8988T (cell line): ENCODE measurements around the gene P2RX2.
"Not testable (repeated sequence)": the region's sequence is repeated elsewhere in the genome, so short reads cannot be mapped to it uniquely, and the experiment has no call there.

ENCODE experiments used
- DNase-seq: peaks from one replicate; pipeline ENCODE4 v3.0.0; 2011

Gene P2RX2

GRCh38 chr12:132584429-132584828 is 34.1 kb upstream of the P2RX2 start:
- DNase-seq, result no peak

DNA sequence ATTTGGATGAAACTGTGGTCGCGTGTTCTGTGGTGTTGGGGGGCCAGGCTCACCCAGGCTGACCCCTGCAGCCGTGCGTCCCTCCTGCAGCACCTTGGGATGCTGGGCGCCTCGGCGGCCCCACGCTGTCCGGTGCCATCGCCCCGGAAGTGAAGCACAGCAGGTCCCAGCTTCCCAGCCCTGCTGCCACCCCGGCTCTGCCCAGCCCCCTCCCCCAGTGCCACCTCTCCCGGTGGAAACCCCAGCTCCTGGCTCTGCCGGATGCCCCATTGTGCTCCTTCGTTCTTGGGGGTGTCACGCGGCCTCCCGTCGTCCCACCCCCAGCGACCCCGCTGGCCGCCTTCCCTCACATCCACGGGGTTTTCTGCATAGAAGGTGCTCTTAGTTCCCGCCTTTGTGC is 33.4 kb upstream of the P2RX2 start:
- no peak for DNase-seq

DNA sequence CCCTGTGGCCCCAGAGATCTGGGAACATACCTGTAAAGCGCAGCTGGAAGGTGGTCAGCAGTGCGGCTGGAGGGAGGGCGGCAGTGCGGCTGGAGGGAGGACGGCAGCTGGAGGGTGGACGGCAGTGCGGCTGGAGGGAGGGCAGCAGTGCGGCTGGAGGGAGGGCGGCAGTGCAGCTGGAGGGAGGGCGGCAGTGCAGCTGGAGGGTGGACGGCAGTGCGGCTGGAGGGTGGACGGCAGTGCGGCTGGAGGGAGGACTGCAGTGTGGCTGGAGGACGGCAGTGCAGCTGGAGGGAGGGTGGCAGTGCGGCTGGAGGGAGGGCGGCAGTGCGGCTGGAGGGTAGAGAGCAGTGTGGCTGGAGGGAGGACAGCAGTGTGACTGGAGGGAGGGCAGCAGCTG is 31.6 kb upstream of the P2RX2 start:
- DNase-seq, result no peak

DNA sequence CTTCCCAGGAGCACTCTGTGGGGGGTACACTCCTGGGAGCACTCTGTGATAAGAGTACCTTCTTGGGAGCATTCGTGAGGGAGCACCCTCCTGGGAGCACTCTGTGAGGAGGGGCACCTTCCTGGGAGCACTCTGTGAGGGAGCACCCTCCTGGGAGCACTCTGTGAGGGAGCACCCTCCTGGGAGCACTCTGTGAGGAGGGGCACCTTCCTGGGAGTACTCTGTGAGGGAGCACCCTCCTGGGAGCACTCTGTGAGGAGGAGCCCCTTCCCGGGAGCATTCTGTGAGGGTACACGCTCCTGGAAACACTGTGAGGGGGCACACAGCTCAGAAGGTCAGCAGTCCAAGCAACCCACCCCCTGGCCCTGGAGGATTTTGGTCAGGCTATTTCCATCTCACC is 30.8 kb upstream of the P2RX2 start:
- DNase-seq, result no peak

DNA sequence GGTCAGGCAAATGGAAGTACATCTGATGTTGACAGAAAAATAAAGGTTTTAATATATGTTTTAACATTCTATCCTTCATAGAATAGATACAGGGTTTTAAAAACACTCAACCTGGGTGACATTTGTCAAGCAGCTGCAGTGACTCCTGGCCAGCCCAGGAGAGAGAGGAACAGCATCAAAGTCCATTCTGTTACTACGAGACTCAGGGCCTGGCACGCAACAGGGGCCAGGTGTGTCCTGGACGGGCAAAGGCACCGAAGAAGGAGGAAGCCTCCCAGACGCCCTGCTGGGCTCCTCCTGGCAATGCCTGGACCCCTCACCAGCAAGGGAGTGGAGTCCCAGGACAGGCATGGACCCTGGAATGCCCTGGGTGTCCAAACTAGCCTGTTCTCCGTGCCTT is 30.3 kb upstream of the P2RX2 start:
- DNase-seq, result no peak

GRCh38 chr12:132588821-132589669 is 29.5 kb upstream of the P2RX2 start:
- DNase-seq, result no peak

DNA sequence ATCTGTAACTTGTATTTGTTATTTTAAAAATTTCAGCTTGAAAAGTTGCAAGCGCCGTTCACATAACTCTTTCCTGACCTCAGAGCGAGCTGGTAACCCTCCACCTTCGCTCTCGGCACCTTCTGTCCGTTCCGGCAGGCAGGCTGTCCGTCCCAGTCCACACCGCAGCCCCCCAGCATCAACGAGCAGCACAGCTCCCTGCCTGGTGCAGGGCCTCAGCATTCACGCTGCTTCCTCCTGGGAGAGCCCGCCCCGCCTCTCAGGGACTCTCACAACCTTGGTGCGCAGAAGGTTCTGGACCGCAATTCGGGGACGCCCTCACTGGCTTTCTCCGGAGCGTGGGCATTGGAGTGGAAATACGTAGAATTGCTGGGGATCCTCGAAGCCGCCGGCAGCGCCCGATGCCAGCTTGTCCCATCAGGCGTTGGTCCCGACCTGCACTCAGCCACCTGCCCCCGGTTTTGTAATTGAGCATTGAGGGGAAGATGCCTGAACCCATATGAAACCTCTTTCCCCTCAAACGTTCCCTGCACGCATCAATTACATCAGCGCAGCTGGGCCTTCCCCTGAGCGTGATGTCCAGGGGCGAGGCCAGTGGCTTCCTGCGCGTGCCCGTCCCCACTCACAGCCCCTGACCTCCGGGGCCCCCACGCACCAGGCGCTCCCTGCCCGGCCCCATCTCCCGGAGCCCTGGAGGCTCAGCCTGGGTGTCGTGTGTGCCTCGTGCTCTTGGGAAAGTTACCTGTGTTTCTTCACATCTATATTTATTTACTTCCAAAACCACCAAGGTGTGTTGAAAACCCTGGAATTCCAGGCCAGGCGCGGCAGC is 27.3 kb upstream of the P2RX2 start:
- DNase-seq, result no peak

- no peak for DNase-seq
These were observed 26.1 kb upstream of the P2RX2 start for GRCh38 chr12:132592282-132592970.

- DNase-seq, result no peak
These were observed 25.5 kb upstream of the P2RX2 start for GRCh38 chr12:132593071-132593470.

- DNase-seq, result no peak
These were observed 25.1 kb upstream of the P2RX2 start for GRCh38 chr12:132593521-132593920.

GRCh38 chr12:132593938-132594358 is 24.6 kb upstream of the P2RX2 start:
- DNase-seq, result no peak

DNA sequence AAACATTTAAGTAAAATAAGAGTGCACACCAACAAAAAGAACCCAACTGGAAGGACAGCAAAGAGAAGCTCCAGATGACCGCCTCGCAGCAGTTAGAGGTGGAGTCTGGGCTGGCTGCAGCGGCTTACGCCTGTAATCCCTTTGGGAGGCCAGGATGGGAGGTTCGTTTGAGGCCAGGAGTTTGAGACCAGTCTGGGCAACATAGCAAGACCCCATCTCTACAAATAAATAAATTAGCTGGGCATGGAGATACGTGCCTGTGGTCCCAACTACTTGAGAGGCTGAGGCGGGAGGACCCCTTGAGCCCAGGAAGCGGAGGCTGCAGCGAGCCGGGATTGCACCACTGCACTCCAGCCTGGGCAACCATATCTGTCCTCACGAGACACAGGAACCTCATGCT is 23.4 kb upstream of the P2RX2 start:
- DNase-seq, result no peak

- DNase-seq, result peak; percentile 93
These were observed 22.6 kb upstream of the P2RX2 start for GRCh38 chr12:132596016-132596415.

DNA sequence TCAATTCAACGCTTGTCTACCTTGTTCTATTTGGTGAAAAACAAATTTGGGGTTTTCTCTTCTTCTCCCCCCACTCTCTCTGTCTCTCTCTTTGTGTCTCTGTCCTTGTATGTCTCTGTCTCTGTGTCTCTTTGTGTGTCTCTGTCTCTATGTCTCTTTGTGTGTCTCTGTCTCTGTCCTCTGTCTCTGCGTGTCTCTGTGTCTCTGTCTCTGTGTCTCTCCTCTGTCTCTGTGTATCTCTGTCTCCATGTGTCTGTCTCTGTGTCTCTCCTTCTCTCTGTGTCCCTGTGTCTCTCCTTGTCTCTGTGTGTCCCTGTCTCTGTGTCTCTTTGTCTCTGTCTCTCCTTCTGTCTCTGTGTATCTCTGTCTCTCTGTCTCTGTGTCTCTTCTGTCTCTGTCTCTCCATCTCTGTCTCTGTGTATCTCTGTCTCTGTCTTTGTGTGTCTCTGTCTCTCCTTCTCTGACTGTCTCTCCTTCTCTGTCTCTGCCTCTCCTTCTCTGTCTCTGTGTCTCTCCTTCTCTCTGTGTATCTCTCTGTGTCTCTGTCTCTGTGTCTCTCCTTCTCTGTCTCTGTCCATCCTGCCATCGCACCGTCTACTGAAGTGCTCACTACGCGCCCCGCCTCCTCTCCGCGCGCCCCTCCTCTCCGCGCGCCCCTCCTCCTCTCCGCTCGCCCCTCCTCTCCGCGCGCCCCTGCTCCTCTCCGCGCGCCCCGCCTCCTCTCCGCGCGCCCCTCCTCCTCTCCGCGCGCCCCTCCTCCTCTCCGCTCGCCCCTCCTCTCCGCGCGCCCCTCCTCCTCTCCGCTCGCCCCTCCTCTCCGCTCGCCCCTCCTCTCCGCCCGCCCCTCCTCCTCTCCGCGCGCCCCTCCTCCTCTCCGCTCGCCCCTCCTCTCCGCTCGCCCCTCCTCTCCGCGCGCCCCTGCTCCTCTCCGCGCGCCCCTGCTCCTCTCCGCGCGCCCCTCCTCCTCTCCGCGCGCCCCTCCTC is 21.0 kb upstream of the P2RX2 start:
- DNase-seq, result no peak

DNA sequence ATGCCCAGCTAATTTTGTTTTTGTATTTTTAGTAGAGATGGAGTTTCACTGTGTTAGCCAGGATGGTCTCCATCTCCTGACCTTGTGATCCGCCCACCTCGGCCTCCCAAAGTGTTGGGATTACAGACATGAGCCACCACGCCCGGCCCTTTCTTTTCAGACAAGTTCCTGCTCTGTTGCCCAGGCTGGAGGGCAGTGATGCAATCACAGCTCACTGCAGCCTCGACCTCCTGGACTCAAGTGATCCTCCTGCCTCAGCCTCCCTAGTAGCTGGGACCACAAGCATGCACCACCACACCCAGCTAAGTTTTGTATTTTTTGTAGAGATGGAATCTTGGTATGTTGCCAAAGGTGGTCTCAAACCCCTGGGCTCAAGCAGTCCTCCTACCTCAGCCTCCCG is 19.1 kb upstream of the P2RX2 start:
- DNase-seq, result not testable (repeated sequence)

DNA sequence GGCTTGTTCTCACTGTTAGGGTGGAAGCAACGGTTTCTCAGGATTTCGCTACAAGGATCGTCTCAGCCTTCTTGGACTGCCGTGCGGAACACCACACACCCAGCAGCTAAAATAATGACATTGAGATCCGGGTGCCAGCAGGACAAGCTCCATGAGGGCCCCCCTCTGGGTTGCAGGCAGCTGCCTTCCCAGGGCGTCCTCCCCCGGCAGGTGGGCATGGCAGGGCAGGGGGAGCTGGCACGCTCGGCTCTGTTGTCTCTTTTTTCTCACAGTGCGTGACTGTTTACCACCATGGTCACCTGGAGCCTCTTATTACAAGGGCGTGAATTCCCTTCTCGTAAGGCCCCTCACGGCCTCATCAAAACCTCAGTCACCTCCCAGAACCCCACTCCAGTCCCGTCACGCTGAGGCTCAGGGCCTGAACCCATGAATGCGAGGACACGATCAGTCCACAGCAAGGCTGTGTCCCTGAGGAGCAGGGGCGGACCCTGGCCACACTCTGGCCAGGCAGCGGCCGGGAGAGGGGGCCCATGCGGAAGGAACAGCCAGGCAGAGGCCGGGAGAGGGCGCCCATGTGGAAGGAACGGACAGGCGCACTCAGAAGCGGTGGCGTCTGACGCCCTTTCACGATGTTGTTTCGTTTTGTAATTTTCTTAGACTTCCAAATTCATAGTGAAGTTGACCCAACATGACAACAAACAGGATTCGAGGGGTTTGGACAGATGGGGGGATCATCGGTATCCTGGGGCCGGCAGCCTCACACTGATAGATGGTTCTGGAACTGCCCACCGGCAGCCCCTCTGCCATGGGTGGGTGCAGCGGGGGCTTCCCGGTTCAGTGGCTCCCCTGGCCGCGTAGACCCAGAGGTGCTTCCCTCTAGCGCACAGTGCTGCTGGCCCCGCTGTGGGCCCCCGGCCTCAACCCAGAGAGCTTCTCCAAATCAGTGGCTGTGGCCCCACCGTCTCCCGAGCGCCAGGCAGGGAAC is 18.2 kb upstream of the P2RX2 start:
- no peak for DNase-seq

GRCh38 chr12:132601171-132601883 is 17.2 kb upstream of the P2RX2 start:
- DNase-seq, result no peak

DNA sequence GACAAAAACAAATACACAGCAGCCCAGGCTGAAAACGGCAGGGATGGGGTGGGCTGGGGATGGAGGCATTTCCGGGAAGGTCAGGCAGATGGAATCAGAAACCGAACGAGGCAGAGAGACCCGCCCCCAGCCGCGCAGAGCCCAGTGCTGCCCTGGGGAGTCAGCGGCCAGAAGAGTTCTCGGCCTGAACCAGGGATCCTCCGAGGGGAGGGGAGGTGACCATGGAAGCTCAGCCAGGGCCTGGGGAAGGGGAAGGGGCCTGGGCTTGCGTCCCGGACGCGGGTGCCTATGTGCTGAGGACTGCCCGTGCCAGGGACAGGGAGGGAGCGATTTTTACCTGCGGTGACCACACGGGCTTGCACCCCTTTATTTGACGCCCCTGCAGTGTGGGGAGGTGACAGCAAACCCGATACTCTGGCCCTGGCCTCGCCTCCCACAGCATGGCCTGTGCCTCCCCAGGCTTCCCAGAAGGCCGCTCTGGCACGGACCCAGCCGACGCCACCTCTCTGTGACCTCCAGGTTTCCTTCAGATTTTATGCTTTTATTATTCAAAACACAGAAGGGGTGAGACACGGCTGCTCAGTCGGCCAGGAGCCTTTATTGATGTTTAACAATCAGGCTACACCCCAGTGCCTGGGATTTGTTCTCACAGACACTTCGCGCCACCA is 15.9 kb upstream of the P2RX2 start:
- DNase-seq, result no peak

DNA sequence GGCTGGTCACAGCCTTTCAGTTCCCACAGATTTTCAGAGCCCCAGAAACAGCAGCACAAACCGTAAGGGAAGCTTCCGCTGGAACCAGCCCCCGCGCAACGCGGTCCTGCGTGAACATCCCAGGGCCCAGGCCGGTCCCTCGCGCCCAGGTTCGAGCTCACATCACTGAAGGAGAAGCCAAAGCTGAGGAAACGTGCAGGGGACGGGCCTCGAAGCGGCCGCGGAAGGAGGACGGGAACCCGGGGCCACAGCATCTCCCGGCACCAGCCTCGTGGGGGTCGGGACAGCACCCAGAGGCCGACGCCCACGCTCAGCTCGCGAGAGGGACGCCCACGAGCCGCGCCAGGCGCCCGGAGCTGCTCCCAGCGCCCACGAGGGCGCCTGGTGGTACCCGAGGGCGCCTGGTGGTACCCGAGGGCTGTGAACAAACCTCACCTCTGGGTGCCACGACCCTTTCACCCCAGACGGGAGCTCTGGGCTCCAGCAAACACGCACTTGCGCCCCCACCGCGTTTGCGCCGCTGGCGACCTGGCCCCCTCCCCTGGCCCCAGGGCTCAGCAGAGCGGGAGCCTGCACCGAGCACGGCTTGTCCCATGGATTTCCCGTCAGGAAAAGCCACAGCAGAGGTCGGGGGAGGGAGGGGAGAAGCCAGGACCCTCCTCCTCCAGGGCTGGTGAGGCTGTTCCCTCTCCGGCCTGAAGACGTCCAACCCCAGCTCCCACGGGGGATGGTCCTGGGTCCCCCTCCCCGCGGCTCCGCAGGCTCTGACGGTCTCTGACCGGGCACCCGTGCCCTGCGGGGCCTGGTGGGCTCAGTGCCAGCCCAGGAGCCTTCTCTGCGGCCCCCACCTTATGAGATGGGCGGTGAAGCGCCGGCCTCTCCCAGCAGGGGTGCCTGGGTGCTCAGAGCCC is 15.1 kb upstream of the P2RX2 start:
- no peak for DNase-seq
